PC-3 (cell line): ENCODE data around the gene OR52W1. TPM values are rescaled to one million over a fixed set of nuclear protein-coding genes. Genes with fewer than 3 reads are reported as not detected.

Source experiments
- ATAC-seq: fragments of 200-7000 bp; cut with Tn5 transposase; 2 replicates; pipeline ENCODE4 v1.9.1; 2020; ENCODE audit warnings: mild to moderate bottlenecking, moderate library complexity
- BruUV-seq: library from RNA; stranded (reverse); fragments of 400-500 nt; replicated peaks from 2 replicates; lab custom pipeline; 2021; lab: Mats Ljungman, UMichigan
- CTCF ChIA-PET: fragments of 300-600 bp; sonication (Branson Sonifier 250); formaldehyde crosslinking; loops from one replicate; lab custom pipeline; 2022; ENCODE audit warnings: antibody characterized with exemption; lab: Charles Lee
- POLR2A ChIA-PET: fragments of 300-600 bp; sonication (Branson Sonifier 250); formaldehyde crosslinking; loops from one replicate; lab custom pipeline; 2022; ENCODE audit warnings: antibody characterized with exemption; ENCODE audit not compliant: unreplicated experiment; lab: Charles Lee
- DNase-seq: peaks from one replicate; pipeline ENCODE4 v3.0.0-alpha.2; 2015
- H2AFZ ChIP-seq: fragments of 300-600 bp; sonication (generic); 2 replicates; pipeline ENCODE4 v1.6.0; 2016; ENCODE audit warnings: antibody characterized with exemption, low read length
- H3F3A ChIP-seq: fragments of 300-600 bp; sonication (generic); one replicate; pipeline ENCODE4 v1.6.0; 2017; ENCODE audit warnings: antibody characterized with exemption, low read length, control low read depth, mild to moderate bottlenecking; ENCODE audit not compliant: unreplicated experiment
- H3K27ac ChIP-seq: fragments of 300-600 bp; sonication (generic); 2 replicates; pipeline ENCODE4 v1.5.1; 2016; ENCODE audit warnings: mild to moderate bottlenecking, low read length
- H3K27me3 ChIP-seq: fragments of 300-600 bp; sonication (generic); 2 replicates; pipeline ENCODE4 v1.6.1; 2016; ENCODE audit warnings: low read length, mixed read lengths
- H3K36me3 ChIP-seq: fragments of 300-600 bp; sonication (generic); 2 replicates; pipeline ENCODE4 v1.6.1; 2016; ENCODE audit warnings: low read depth, mixed run types, low read length, mixed read lengths
- H3K4me1 ChIP-seq: fragments of 300-600 bp; sonication (generic); 2 replicates; pipeline ENCODE4 v1.5.1; 2016; ENCODE audit warnings: low read length; ENCODE audit not compliant: insufficient read depth
- H3K4me2 ChIP-seq: fragments of 300-600 bp; sonication (generic); 2 replicates; pipeline ENCODE4 v1.6.0; 2016; ENCODE audit warnings: low read length
- H3K4me3 ChIP-seq: fragments of 300-600 bp; sonication (generic); 2 replicates; pipeline ENCODE4 v1.5.1; 2016; ENCODE audit warnings: mild to moderate bottlenecking, low read length, mixed read lengths
- H3K79me2 ChIP-seq: fragments of 300-600 bp; sonication (generic); 2 replicates; pipeline ENCODE4 v1.6.1; 2017; ENCODE audit warnings: low read length, mixed read lengths
- H3K9ac ChIP-seq: fragments of 300-600 bp; sonication (generic); 2 replicates; pipeline ENCODE4 v1.6.0; 2016; ENCODE audit warnings: mild to moderate bottlenecking, low read length
- H3K9me2 ChIP-seq: fragments of 300-600 bp; sonication (generic); replicated peaks from 2 replicates; pipeline ENCODE4 v1.6.1; 2016; ENCODE audit warnings: mixed run types, low read length, mixed read lengths
- H3K9me3 ChIP-seq: fragments of 300-600 bp; sonication (generic); 2 replicates; pipeline ENCODE4 v1.6.1; 2016; ENCODE audit warnings: low read length, mixed read lengths
- H4K20me1 ChIP-seq: fragments of 300-600 bp; sonication (generic); 2 replicates; pipeline ENCODE4 v1.6.1; 2016; ENCODE audit warnings: low read length, mixed read lengths
- EZH2 ChIP-seq: fragments of 300-600 bp; sonication (generic); IDR thresholded peaks from one replicate; pipeline ENCODE4 v1.6.1; 2017; ENCODE audit warnings: antibody characterized with exemption, mild to moderate bottlenecking, low read length; ENCODE audit not compliant: unreplicated experiment
- EZH2phosphoT487 ChIP-seq: fragments of 300-600 bp; sonication (generic); IDR thresholded peaks from 2 replicates; pipeline ENCODE4 v1.6.1; 2018; ENCODE audit warnings: mild to moderate bottlenecking, antibody characterized with exemption, low read length, borderline replicate concordance
- intact Hi-C: fragments of 100-400 bp; cut with micrococcal nuclease; formaldehyde crosslinking; loops from 2 replicates; pipeline ENCODE4 v1.9.0; 2023
- total RNA-seq: library from RNA; depleted of rRNA; stranded (reverse); fragments of >200 nt; gene quantifications from 2 replicates; pipeline ENCODE4 v1.2.3, GENCODE V29; 2014
- TF ChIP-seq, protein P1 (sequence below): fragments of 300-600 bp; sonication (generic); conservative IDR thresholded peaks from 2 replicates; pipeline ENCODE4 v1.5.1; 2017; ENCODE audit warnings: antibody characterized with exemption, low read depth, mild to moderate bottlenecking, low read length

OR52W1 gene
- total RNA-seq, 1 experiment from 2014 or later: not detected

- no TSS peak for BruUV-seq
- no peaks in the 10 kb centered on the region for H3K9me3 ChIP-seq
- no peaks in the 10 kb centered on the region for H3K4me1 ChIP-seq
- no peaks in the 10 kb centered on the region for H3K79me2 ChIP-seq
- no peaks in the 10 kb centered on the region; the same call in 1 of the 2 replicates for H3K27me3 ChIP-seq
- POLR2A ChIA-PET: no interaction called here
- no peak for ATAC-seq
- no peaks in the 10 kb centered on the region for H3F3A ChIP-seq
- CTCF ChIA-PET: no interaction called here
- no peaks in the 10 kb centered on the region for H3K36me3 ChIP-seq
- H4K20me1 ChIP-seq: no peaks in the 10 kb centered on the region
- H3K9ac ChIP-seq: no peak overlapping the region
- no peak overlapping the region for H3K4me3 ChIP-seq
- DNase-seq: no peak
- intact Hi-C loops: no loop called here
- H3K4me2 ChIP-seq: no peak overlapping the region
- TF ChIP-seq, protein P1, sequence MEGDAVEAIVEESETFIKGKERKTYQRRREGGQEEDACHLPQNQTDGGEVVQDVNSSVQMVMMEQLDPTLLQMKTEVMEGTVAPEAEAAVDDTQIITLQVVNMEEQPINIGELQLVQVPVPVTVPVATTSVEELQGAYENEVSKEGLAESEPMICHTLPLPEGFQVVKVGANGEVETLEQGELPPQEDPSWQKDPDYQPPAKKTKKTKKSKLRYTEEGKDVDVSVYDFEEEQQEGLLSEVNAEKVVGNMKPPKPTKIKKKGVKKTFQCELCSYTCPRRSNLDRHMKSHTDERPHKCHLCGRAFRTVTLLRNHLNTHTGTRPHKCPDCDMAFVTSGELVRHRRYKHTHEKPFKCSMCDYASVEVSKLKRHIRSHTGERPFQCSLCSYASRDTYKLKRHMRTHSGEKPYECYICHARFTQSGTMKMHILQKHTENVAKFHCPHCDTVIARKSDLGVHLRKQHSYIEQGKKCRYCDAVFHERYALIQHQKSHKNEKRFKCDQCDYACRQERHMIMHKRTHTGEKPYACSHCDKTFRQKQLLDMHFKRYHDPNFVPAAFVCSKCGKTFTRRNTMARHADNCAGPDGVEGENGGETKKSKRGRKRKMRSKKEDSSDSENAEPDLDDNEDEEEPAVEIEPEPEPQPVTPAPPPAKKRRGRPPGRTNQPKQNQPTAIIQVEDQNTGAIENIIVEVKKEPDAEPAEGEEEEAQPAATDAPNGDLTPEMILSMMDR: no peak
- TF ChIP-seq EZH2 (no peak), EZH2phosphoT487 (no peak)
- no peaks in the 10 kb centered on the region for H3K9me2 ChIP-seq
- no peak overlapping the region for H2AFZ ChIP-seq
- no peak overlapping the region for H3K27ac ChIP-seq
Measured at GRCh38 chr11:6240781-6241180, 41.8 kb downstream of the OR52W1 start.

DNA sequence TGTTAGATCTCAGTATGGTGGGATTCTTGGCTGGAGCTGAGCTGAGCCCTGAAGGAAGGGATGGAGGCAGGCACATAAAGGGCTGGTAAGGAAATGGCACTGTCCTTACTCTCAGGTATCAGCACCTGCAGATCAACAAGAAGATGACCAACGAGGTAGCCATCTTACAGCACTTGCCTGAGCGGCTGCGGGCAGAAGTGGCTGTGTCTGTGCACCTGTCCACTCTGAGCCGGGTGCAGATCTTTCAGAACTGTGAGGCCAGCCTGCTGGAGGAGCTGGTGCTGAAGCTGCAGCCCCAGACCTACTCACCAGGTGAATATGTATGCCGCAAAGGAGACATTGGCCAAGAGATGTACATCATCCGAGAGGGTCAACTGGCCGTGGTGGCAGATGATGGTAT is 42.3 kb downstream of the OR52W1 start:
- Histone ChIP-seq H3K27me3 (no peaks in the 10 kb centered on the region; the same call in 1 of the 2 replicates), H3K4me2 (no peak overlapping the region), H3K9me3 (no peaks in the 10 kb centered on the region), H4K20me1 (no peaks in the 10 kb centered on the region), H3F3A (no peaks in the 10 kb centered on the region), H3K79me2 (no peaks in the 10 kb centered on the region), H3K4me1 (no peaks in the 10 kb centered on the region), H3K4me3 (no peak overlapping the region), H2AFZ (no peak overlapping the region), H3K9ac (no peak overlapping the region), H3K9me2 (no peaks in the 10 kb centered on the region), H3K27ac (no peak overlapping the region), H3K36me3 (no peaks in the 10 kb centered on the region)
- CTCF ChIA-PET: no interaction called here
- no TSS peak for BruUV-seq
- POLR2A ChIA-PET: no interaction called here
- intact Hi-C loops: no loop called here
- ATAC-seq (no peak), DNase-seq (no peak)
- TF ChIP-seq EZH2: no peak
- TF ChIP-seq, protein P1: no peak
- TF ChIP-seq EZH2phosphoT487: no peak

GRCh38 chr11:6245536-6245935 is 46.5 kb downstream of the OR52W1 start:
- Histone ChIP-seq H3K36me3 (no peaks in the 10 kb centered on the region), H3F3A (no peaks in the 10 kb centered on the region), H2AFZ (no peak overlapping the region), H3K79me2 (no peaks in the 10 kb centered on the region), H3K27me3 (no peaks in the 10 kb centered on the region; the same call in 1 of the 2 replicates), H3K9ac (no peak overlapping the region), H3K4me3 (no peak overlapping the region), H4K20me1 (no peaks in the 10 kb centered on the region), H3K9me2 (no peaks in the 10 kb centered on the region), H3K4me2 (no peak overlapping the region), H3K27ac (no peak overlapping the region), H3K4me1 (no peaks in the 10 kb centered on the region), H3K9me3 (no peaks in the 10 kb centered on the region)
- CTCF ChIA-PET: no interaction called here
- BruUV-seq: no TSS peak
- ATAC-seq (no peak), DNase-seq (no peak)
- intact Hi-C loops: no loop called here
- POLR2A ChIA-PET: no interaction called here
- TF ChIP-seq, protein P1: no peak
- no peak for TF ChIP-seq EZH2
- no peak for TF ChIP-seq EZH2phosphoT487
